AG04449 (cell line): Measurements from ENCODE around the gene GALNTL6.

ENCODE experiments used
- CTCF ChIA-PET: fragments of 350-600 bp; formaldehyde crosslinking; extraction: SDS; loops from one replicate; lab custom pipeline; 2021; ENCODE audit warnings: antibody characterized with exemption; lab: Yijun Ruan, JAX
- POLR2A ChIA-PET: fragments of 400-600, 350-600 bp; formaldehyde crosslinking; extraction: SDS; loops from one replicate; lab custom pipeline; 2020; ENCODE audit warnings: antibody characterized with exemption, inconsistent platforms; lab: Yijun Ruan, JAX
- DNase-seq: peaks from one replicate; pipeline ENCODE4 v3.0.0-alpha.2; 2010; ENCODE audit warnings: low read depth, low spot score
- H3K4me3 ChIP-seq: 2 replicates; pipeline ENCODE4 v1.5.1; 2011; ENCODE audit warnings: low read depth, mild to moderate bottlenecking, control low read depth, low read length
- TF ChIP-seq, protein P1 (sequence below): IDR thresholded peaks from one replicate; pipeline ENCODE4 v1.5.1; 2011; ENCODE audit warnings: mild to moderate bottlenecking, moderate library complexity, low read length, control low read depth, inconsistent platforms; ENCODE audit not compliant: insufficient read depth; ENCODE audit errors: missing control alignments

GALNTL6 gene

DNA sequence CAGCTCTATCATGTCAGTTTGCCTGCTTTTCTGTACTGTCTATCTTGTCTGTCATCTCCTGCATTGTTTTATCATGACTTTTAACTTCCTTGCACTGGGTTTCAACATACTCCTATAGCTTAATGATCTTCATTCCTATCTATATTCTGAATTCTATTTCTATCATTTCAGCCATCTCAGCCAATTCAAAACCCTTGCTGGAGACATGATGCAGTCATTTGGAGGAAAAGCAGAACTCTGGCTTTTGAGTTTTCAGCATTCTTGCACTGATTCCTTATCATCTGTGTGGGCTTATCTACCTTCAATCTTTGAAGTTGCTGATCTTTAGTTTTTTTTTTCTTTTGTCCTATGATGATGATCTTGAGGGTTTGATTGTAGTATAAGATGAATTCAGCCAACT is 861.6 kb downstream of the GALNTL6 start:
- no peak for DNase-seq
- ChIA-PET POLR2A (no interaction called here), CTCF (no interaction called here)
- H3K4me3 ChIP-seq: no peak overlapping the region
- TF ChIP-seq, protein P1, sequence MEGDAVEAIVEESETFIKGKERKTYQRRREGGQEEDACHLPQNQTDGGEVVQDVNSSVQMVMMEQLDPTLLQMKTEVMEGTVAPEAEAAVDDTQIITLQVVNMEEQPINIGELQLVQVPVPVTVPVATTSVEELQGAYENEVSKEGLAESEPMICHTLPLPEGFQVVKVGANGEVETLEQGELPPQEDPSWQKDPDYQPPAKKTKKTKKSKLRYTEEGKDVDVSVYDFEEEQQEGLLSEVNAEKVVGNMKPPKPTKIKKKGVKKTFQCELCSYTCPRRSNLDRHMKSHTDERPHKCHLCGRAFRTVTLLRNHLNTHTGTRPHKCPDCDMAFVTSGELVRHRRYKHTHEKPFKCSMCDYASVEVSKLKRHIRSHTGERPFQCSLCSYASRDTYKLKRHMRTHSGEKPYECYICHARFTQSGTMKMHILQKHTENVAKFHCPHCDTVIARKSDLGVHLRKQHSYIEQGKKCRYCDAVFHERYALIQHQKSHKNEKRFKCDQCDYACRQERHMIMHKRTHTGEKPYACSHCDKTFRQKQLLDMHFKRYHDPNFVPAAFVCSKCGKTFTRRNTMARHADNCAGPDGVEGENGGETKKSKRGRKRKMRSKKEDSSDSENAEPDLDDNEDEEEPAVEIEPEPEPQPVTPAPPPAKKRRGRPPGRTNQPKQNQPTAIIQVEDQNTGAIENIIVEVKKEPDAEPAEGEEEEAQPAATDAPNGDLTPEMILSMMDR: no peak

DNA sequence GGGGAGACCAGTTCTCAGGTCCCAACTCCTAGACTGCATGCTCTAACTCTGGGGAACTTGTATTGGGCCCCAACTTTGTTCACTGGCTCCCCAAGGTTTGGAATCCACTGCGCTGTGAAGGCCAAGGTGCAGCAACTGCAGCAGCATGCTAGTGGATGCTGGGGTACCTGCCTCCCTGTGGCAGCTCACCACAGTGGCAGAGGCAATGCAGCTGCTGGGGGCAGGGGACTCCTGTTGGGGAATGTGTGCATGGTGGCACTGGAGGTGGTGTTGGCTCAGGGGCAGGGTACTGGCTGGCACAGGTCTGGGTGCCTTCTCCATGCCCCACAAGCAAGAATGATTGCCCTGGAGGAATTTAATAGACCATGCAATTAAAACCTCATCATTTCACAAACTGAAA is 862.0 kb downstream of the GALNTL6 start:
- POLR2A ChIA-PET: no interaction called here
- DNase-seq: no peak
- TF ChIP-seq, protein P1: no peak
- H3K4me3 ChIP-seq: no peak overlapping the region
- CTCF ChIA-PET: no interaction called here

DNA sequence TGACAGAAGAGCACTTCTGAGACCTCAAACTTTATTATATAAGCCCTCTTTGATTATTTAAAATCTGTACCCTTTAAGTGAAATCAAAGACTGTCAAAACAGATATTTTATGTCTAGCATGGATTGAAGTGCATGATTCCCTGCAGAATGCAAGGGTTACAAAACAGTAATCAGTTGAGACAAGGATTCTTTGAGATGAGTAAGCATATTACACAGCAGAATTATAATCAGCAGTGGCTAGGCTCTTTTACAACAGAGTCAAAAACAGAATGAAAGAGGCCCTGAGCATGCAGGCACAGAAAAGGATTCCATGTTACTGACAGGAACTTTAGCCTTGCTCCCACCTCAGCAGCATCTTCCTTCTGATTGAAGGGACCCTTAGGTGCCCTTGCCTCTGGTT is 867.5 kb downstream of the GALNTL6 start:
- POLR2A ChIA-PET: no interaction called here
- DNase-seq: no peak
- H3K4me3 ChIP-seq: no peak overlapping the region
- CTCF ChIA-PET: no interaction called here
- TF ChIP-seq, protein P1: no peak

DNA sequence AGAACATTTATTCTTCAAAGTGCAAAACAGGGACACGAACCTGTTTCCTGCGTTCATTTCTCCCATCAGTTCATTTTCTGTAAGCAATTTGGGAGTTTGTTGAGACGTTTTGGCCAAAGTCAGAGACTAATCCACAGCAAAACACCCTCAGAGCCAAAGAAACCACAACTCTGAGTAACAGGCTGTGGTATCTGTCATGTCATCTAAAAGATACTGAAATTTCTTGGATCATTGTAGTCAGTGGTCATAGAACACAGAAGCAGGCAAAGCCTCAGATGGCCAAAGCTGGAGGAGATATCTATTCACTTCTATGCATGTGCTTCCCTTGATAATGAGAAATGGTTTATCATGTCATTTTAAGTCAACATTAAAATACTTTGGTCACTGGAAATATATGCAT is 869.8 kb downstream of the GALNTL6 start:
- ChIA-PET CTCF (no interaction called here), POLR2A (no interaction called here)
- H3K4me3 ChIP-seq: no peak overlapping the region
- peak; percentile 7 for DNase-seq
- TF ChIP-seq, protein P1: no peak

DNA sequence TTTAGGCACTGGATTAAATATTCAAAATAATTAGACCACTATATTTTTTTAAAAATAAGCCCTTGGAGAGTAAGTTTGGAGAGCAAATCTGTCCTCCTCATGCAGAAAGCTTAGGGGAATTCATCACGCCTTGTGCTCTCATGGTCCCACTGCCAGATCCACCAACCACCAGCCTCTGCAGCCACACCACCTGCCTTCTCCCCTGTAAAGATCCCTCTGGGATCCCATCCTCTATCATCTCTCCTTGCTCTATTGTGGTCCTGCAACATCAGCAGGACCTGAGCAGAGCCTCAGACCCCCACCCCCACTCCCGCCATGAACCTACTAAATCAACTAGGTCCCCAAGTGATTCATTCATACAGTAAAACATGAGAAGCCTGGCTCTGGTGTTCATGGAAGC is 872.8 kb downstream of the GALNTL6 start:
- TF ChIP-seq, protein P1: no peak
- no peak overlapping the region for H3K4me3 ChIP-seq
- ChIA-PET POLR2A (no interaction called here), CTCF (no interaction called here)
- no peak for DNase-seq

DNA sequence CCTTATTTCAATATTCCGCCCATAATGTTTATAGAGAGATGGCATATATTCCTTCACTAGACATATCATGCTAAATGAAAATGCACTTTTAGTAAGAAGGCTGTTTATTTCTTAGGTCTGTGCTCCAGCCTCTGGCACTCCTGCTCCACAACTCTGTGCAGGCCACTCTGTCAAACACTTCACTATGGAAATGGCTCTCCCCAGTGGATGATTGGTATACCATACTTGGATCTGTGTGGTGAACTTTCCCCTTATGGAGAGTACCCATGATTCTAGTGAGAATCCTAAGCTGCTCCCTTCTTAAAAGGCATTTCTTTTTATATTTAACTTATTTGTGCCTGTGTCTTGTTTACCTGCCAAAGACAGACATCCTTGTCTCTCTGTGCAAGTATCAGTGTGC is 875.3 kb downstream of the GALNTL6 start:
- POLR2A ChIA-PET: no interaction called here
- CTCF ChIA-PET: no interaction called here
- H3K4me3 ChIP-seq: no peak overlapping the region
- TF ChIP-seq, protein P1: no peak
- DNase-seq: no peak
